CD8-positive, alpha-beta memory T cell (primary cell): ENCODE results near the gene DMRT3. TPM values are rescaled to one million over a fixed set of nuclear protein-coding genes. Genes with fewer than 3 reads are reported as not detected.
"Not testable (repeated sequence)": the region's sequence is repeated elsewhere in the genome, so short reads cannot be mapped to it uniquely, and the experiment has no call there.

Experiments used
- CTCF ChIA-PET: fragments of 350-600 bp; sonication (Branson Sonifier 250); formaldehyde crosslinking; loops from one replicate; lab custom pipeline; 2021; ENCODE audit warnings: antibody characterized with exemption; lab: Charles Lee
- POLR2A ChIA-PET: fragments of 350-600 bp; sonication (Branson Sonifier 250); formaldehyde crosslinking; loops from one replicate; lab custom pipeline; 2021; ENCODE audit warnings: antibody characterized with exemption; lab: Charles Lee
- DNase-seq, 5 donors: peaks; one replicate each; pipeline versions ENCODE4 v3.0.0 to v3.0.0-alpha.2; 2020 to 2022; ENCODE audit warnings: mixed read lengths in 1 of 5
- H3K27ac ChIP-seq: one replicate; pipeline ENCODE4 v1.7.0; 2013; ENCODE audit warnings: low read depth, mild to moderate bottlenecking, low read length, moderate library complexity
- H3K27me3 ChIP-seq: 2 replicates; pipeline ENCODE4 v1.7.0; 2013; ENCODE audit warnings: low read length, mild to moderate bottlenecking; ENCODE audit not compliant: insufficient read depth, poor library complexity, severe bottlenecking
- H3K36me3 ChIP-seq: 2 replicates; pipeline ENCODE4 v1.7.0; 2013; ENCODE audit warnings: mild to moderate bottlenecking, low read length, moderate library complexity; ENCODE audit not compliant: insufficient read depth
- H3K4me1 ChIP-seq: 2 replicates; pipeline ENCODE4 v1.7.0; 2013; ENCODE audit warnings: mild to moderate bottlenecking, low read length, moderate library complexity; ENCODE audit not compliant: insufficient read depth
- H3K4me3 ChIP-seq: 2 replicates; pipeline ENCODE4 v1.7.0; 2013; ENCODE audit warnings: mild to moderate bottlenecking, low read length
- H3K9me3 ChIP-seq: 2 replicates; pipeline ENCODE4 v1.7.0; 2013; ENCODE audit warnings: mild to moderate bottlenecking, low read length
- H3K27ac Mint-ChIP-seq, 8 donors: one replicate each; pipeline ENCODE4 v1.8.0; 2020 to 2021; ENCODE audit warnings: mixed read lengths in 8 of 8, mild to moderate bottlenecking in 6 of 8, inconsistent platforms in 3 of 8, moderate library complexity in 3 of 8
- H3K27me3 Mint-ChIP-seq, 2 donors: one replicate each; pipeline ENCODE4 v1.8.0; 2020 to 2021; ENCODE audit warnings: mixed read lengths in 2 of 2, mild to moderate bottlenecking in 1 of 2, moderate library complexity in 1 of 2
- H3K36me3 Mint-ChIP-seq, 3 donors: one replicate each; pipeline ENCODE4 v1.8.0; 2020 to 2021; ENCODE audit warnings: mixed read lengths in 3 of 3, inconsistent platforms in 1 of 3, mild to moderate bottlenecking in 1 of 3
- H3K4me1 Mint-ChIP-seq, 3 donors: one replicate each; pipeline ENCODE4 v1.8.0; 2020 to 2021; ENCODE audit warnings: mixed read lengths in 3 of 3, inconsistent platforms in 1 of 3, mild to moderate bottlenecking in 1 of 3
- H3K4me3 Mint-ChIP-seq, 7 donors: one replicate each; pipeline ENCODE4 v1.8.0; 2020 to 2021; ENCODE audit warnings: mixed read lengths in 7 of 7, mild to moderate bottlenecking in 6 of 7, moderate library complexity in 4 of 7, inconsistent platforms in 2 of 7
- H3K9me3 Mint-ChIP-seq, 5 donors: one replicate each; pipeline ENCODE4 v1.8.0; 2020 to 2022; ENCODE audit warnings: mixed read lengths in 5 of 5, mild to moderate bottlenecking in 3 of 5, moderate library complexity in 2 of 5, inconsistent platforms in 1 of 5
- polyA plus RNA-seq: library from polyadenylated mRNA; unstranded; fragments of 300-500 nt; fragmentation: Illumina TruSeq; gene quantifications from one replicate; pipeline ENCODE4 v1.2.3, GENCODE V29; 2021
- total RNA-seq, 2 experiments: library from RNA; stranded (reverse); gene quantifications; one replicate each; pipeline ENCODE4 v1.2.3, GENCODE V29; 2021

The DMRT3 gene
- total and polyA plus RNA-seq, 3 experiments from 2014 or later: not detected

- Histone ChIP-seq H3K27ac (no peak overlapping the region), H3K4me1 (no peaks in the 10 kb centered on the region), H3K36me3 (no peaks in the 10 kb centered on the region), H3K27me3 (peaks cover 27% of the 10 kb centered on the region), H3K9me3 (no peaks in the 10 kb centered on the region), H3K4me3 (no peak overlapping the region)
- POLR2A ChIA-PET: no interaction called here
- Mint-ChIP-seq H3K9me3 (peaks cover 0 to 2% (median 0%) of the 10 kb centered on the region in 5 donors), H3K27ac (no peak overlapping the region), H3K4me1 (peaks cover 4% of the 10 kb centered on the region in 3 donors), H3K36me3 (peaks cover 0 to 2% (median 0%) of the 10 kb centered on the region in 3 donors), H3K27me3 (peaks cover 50 to 79% of the 10 kb centered on the region in 2 donors), H3K4me3 (no peak overlapping the region)
- CTCF ChIA-PET: no interaction called here
- DNase-seq: no peak
These were observed 4.2 kb downstream of the DMRT3 start for GRCh38 chr9:980640-981039.

GRCh38 chr9:981491-981898, 5.0 kb downstream of the DMRT3 start:
- Histone ChIP-seq H3K27me3 (peaks cover 21% of the 10 kb centered on the region), H3K4me3 (no peak overlapping the region), H3K27ac (no peak overlapping the region), H3K4me1 (no peaks in the 10 kb centered on the region), H3K36me3 (no peaks in the 10 kb centered on the region), H3K9me3 (no peaks in the 10 kb centered on the region)
- no peak for DNase-seq
- CTCF ChIA-PET: no interaction called here
- Mint-ChIP-seq H3K9me3 (no peaks in the 10 kb centered on the region), H3K4me3 (no peak overlapping the region), H3K27ac (no peak overlapping the region), H3K36me3 (peaks cover 0 to 2% (median 0%) of the 10 kb centered on the region in 3 donors), H3K27me3 (peaks cover 48 to 83% of the 10 kb centered on the region in 2 donors), H3K4me1 (no peaks in the 10 kb centered on the region)
- POLR2A ChIA-PET: no interaction called here

DNA sequence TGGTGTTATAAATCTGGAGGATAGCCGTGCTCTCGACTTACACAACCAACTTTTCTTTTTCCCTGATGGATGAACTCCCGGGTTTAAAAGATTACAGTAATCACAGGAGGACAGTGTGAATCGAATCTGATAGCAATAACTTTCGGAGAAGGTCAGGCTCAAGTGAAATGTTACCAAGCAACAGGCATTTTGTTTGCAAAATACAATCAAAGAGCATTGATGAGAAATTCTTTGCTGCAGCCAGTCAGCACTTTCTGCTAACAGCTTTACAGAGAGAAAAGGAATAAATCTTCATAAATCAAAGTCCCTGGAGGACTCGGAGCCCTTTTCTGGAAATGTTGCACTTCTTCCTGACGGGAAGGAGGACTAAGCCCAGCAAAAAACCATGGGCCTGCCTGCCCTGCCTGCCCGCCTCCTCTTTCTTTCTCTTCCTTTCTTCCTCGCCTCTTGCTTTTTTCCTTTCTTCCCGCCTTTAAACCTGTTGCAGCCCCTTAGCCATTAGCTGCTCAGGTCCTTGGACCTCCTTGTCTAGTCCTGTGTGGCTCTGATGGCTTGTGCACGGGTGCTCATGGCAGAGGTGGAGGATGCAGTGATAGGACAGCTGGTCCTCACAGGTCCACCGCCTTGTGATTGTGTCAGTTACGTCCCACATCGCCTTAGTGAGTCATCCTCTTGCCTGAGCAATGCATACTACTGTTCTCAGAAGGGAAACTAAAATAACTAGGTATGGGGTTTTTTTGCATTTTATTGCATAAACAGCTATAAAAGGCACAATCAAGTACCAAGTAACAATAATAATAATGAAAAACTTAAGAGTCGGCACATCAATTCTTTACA, 6.2 kb downstream of the DMRT3 start:
- H3K9me3 Mint-ChIP-seq: no peaks in the 10 kb centered on the region
- H3K4me1 Mint-ChIP-seq: no peaks in the 10 kb centered on the region
- H3K36me3 Mint-ChIP-seq: peaks cover 0 to 2% (median 0%) of the 10 kb centered on the region in 3 donors
- H3K27me3 ChIP-seq: peaks cover 20% of the 10 kb centered on the region
- no peaks in the 10 kb centered on the region for H3K36me3 ChIP-seq
- H3K4me3 Mint-ChIP-seq: no peak overlapping the region
- no peak for DNase-seq
- ChIA-PET CTCF (no interaction called here), POLR2A (no interaction called here)
- no peaks in the 10 kb centered on the region for H3K4me1 ChIP-seq
- H3K9me3 ChIP-seq: no peaks in the 10 kb centered on the region
- H3K27ac Mint-ChIP-seq: no peak overlapping the region
- H3K27ac ChIP-seq: no peak overlapping the region
- peaks cover 47 to 90% of the 10 kb centered on the region in 2 donors for H3K27me3 Mint-ChIP-seq
- no peak overlapping the region for H3K4me3 ChIP-seq

DNA sequence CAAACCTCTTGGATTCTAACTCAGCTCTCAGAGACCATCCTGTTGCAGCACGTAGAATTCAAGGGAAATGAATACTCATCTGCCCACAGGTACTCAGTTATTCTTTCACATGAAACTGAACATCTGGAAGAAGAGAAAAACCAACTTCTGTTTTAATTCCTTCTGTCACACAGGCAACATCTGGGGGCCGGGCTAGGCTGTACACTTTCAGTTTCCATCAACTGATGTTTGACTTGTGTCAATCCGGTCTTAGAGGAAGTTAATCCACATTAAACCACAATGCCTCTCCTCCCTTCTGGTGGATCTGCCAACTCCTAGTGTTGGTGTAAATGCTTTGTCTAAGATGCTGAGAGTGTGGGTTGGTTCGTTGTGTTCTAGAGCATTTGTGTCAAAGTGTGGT, 17.6 kb downstream of the DMRT3 start:
- no peaks in the 10 kb centered on the region for H3K36me3 Mint-ChIP-seq
- peaks cover 3 to 30% of the 10 kb centered on the region in 2 donors for H3K27me3 Mint-ChIP-seq
- no peaks in the 10 kb centered on the region for H3K9me3 ChIP-seq
- POLR2A ChIA-PET: no interaction called here
- no peaks in the 10 kb centered on the region for H3K9me3 Mint-ChIP-seq
- no peak overlapping the region for H3K4me3 Mint-ChIP-seq
- H3K4me3 ChIP-seq: no peak overlapping the region
- DNase-seq: no peak
- no peak overlapping the region for H3K27ac Mint-ChIP-seq
- CTCF ChIA-PET: no interaction called here
- no peaks in the 10 kb centered on the region for H3K27me3 ChIP-seq
- no peak overlapping the region for H3K27ac ChIP-seq
- no peaks in the 10 kb centered on the region for H3K36me3 ChIP-seq
- peaks cover 0 to 4% (median 1%) of the 10 kb centered on the region in 3 donors for H3K4me1 Mint-ChIP-seq
- H3K4me1 ChIP-seq: no peaks in the 10 kb centered on the region

- no peak for DNase-seq
These were observed 18.7 kb downstream of the DMRT3 start for GRCh38 chr9:995192-995591.

GRCh38 chr9:995781-996180, 19.3 kb downstream of the DMRT3 start:
- Mint-ChIP-seq H3K4me1 (peaks cover 0 to 10% (median 5%) of the 10 kb centered on the region in 3 donors), H3K27ac (no peak overlapping the region), H3K36me3 (no peaks in the 10 kb centered on the region), H3K4me3 (no peak overlapping the region), H3K27me3 (peaks cover 0 to 21% of the 10 kb centered on the region in 2 donors), H3K9me3 (no peaks in the 10 kb centered on the region)
- Histone ChIP-seq H3K9me3 (no peaks in the 10 kb centered on the region), H3K27ac (no peak overlapping the region), H3K4me1 (no peaks in the 10 kb centered on the region), H3K27me3 (no peaks in the 10 kb centered on the region), H3K4me3 (no peak overlapping the region), H3K36me3 (no peaks in the 10 kb centered on the region)
- ChIA-PET CTCF (no interaction called here), POLR2A (no interaction called here)
- DNase-seq: no peak

More at GRCh38 chr9:995192-995591, 18.7 kb downstream of the DMRT3 start:
- Histone ChIP-seq H3K4me3 (no peak overlapping the region), H3K27ac (no peak overlapping the region), H3K9me3 (no peaks in the 10 kb centered on the region), H3K4me1 (no peaks in the 10 kb centered on the region), H3K27me3 (no peaks in the 10 kb centered on the region), H3K36me3 (no peaks in the 10 kb centered on the region)
- ChIA-PET POLR2A (no interaction called here), CTCF (no interaction called here)
- Mint-ChIP-seq H3K36me3 (no peaks in the 10 kb centered on the region), H3K4me3 (no peak overlapping the region), H3K4me1 (peaks cover 0 to 10% (median 5%) of the 10 kb centered on the region in 3 donors), H3K9me3 (no peaks in the 10 kb centered on the region), H3K27me3 (peaks cover 0 to 21% of the 10 kb centered on the region in 2 donors), H3K27ac (no peak overlapping the region)

DNA sequence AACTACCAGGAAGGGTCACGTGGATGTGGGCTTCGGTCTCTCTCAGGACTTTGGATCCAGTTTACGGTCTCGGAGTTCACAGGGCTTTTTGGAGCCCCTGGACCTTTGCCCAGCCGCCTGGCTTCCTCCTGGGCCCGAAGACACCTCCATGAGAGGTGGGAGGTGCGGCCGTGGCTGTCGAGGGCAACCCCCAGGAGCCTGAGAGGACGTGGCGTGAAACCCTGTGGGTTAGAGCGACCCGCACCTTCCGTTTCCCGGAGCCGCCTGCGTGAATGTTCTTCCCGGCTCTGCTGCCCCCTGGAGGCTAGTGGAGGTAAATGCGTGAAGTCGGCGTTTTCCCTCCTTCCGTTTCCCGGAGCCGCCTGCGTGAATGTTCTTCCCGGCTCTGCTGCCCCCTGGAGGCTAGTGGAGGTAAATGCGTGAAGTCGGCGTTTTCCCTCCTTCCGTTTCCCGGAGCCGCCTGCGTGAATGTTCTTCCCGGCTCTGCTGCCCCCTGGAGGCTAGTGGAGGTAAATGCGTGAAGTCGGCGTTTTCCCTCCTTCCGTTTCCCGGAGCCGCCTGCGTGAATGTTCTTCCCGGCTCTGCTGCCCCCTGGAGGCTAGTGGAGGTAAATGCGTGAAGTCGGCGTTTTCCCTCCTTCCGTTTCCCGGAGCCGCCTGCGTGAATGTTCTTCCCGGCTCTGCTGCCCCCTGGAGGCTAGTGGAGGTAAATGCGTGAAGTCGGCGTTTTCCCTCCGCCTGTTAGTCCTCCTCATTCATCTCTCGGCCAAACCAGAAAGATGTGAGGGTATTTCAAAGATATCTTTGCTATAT, 22.1 kb downstream of the DMRT3 start:
- peak overlapping the region in 1 of 7 donors; percentile 24 for H3K4me3 Mint-ChIP-seq
- H3K27me3 Mint-ChIP-seq, H3K9me3 Mint-ChIP-seq, DNase-seq, H3K27ac Mint-ChIP-seq, H3K36me3 Mint-ChIP-seq, CTCF ChIA-PET, H3K36me3 ChIP-seq, H3K4me1 ChIP-seq, H3K27me3 ChIP-seq, H3K27ac ChIP-seq, H3K4me1 Mint-ChIP-seq, POLR2A ChIA-PET, H3K9me3 ChIP-seq, H3K4me3 ChIP-seq: not testable (repeated sequence)

DNA sequence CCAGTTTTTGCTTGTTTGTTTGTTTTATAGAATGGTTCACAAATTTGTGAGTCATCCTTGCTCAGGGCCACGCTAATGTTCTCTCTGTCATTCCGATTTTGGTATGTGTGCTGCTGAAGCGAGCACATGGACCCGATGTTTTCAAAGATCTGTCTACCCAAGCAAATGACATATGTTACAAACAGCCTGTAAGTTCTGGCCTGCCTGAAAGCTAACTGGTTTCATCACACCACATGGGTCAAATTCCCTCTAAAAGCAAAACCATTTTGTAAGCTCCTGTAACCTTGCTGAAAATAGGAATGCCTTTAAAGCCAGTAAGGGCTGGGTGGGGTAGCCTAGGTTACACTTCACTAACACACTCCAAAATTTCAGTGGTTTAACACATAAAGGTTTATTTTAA, 25.4 kb downstream of the DMRT3 start:
- no peaks in the 10 kb centered on the region for H3K27me3 ChIP-seq
- Mint-ChIP-seq H3K36me3 (no peaks in the 10 kb centered on the region), H3K4me1 (peaks cover 0 to 5% (median 5%) of the 10 kb centered on the region in 3 donors), H3K9me3 (no peaks in the 10 kb centered on the region), H3K4me3 (no peak overlapping the region), H3K27me3 (peaks cover 2 to 22% of the 10 kb centered on the region in 2 donors), H3K27ac (no peak overlapping the region)
- ChIA-PET POLR2A (no interaction called here), CTCF (no interaction called here)
- no peak overlapping the region for H3K27ac ChIP-seq
- H3K9me3 ChIP-seq: no peaks in the 10 kb centered on the region
- no peak for DNase-seq
- H3K4me3 ChIP-seq: no peak overlapping the region
- no peaks in the 10 kb centered on the region for H3K36me3 ChIP-seq
- H3K4me1 ChIP-seq: no peaks in the 10 kb centered on the region
